Hepatocyte (in vitro differentiated cells): ENCODE data around the gene DPYSL3.

ENCODE experiments used
- CTCF ChIP-seq: fragments of 200-600 bp; sonication (generic); IDR thresholded peaks from 2 replicates; pipeline ENCODE4 v1.5.1; 2016; ENCODE audit warnings: antibody characterized with exemption, mild to moderate bottlenecking; ENCODE audit not compliant: poor library complexity
- EZH2 ChIP-seq: fragments of 200-600 bp; sonication (generic); IDR thresholded peaks from 2 replicates; pipeline ENCODE4 v1.6.1; 2016; ENCODE audit warnings: antibody characterized with exemption, mild to moderate bottlenecking, borderline replicate concordance

GRCh38 chr5:147346006-147346561 is 163.8 kb downstream of the DPYSL3 start:
- TF ChIP-seq CTCF (no peak), EZH2 (no peak)
